ENCODE results near the gene SNX2.

- TF ChIP-seq YBX1 (IDR thresholded peaks at IDR 0.05) (no peak), ZNF395 (CRISPR knock-in tag; IDR thresholded peaks at IDR 0.05) (no peak), FOXM1 (IDR thresholded peaks at IDR 0.05; ENCODE audit: low read depth) (no peak), FOXM1 (CRISPR knock-in tag; IDR thresholded peaks at IDR 0.05; ENCODE audit: low read depth) (no peak), NBN (IDR thresholded peaks at IDR 0.05; ENCODE audit: low read depth) (no peak), FOS (IDR thresholded peaks at IDR 0.05; ENCODE audit: extremely low read depth, insufficient read length) (no peak), SLC30A9 (CRISPR knock-in tag; IDR thresholded peaks at IDR 0.05) (no peak), CBX2 (IDR thresholded peaks at IDR 0.05; ENCODE audit: insufficient read depth, low read length, poor library complexity, severe bottlenecking) (no peak), GABPB1 (CRISPR knock-in tag; IDR thresholded peaks at IDR 0.05) (no peak), SMC3 (conservative IDR thresholded peaks at IDR 0.05; ENCODE audit: insufficient read depth, low read depth, low read length) (no peak)
- TF ChIP-seq, protein P1, sequence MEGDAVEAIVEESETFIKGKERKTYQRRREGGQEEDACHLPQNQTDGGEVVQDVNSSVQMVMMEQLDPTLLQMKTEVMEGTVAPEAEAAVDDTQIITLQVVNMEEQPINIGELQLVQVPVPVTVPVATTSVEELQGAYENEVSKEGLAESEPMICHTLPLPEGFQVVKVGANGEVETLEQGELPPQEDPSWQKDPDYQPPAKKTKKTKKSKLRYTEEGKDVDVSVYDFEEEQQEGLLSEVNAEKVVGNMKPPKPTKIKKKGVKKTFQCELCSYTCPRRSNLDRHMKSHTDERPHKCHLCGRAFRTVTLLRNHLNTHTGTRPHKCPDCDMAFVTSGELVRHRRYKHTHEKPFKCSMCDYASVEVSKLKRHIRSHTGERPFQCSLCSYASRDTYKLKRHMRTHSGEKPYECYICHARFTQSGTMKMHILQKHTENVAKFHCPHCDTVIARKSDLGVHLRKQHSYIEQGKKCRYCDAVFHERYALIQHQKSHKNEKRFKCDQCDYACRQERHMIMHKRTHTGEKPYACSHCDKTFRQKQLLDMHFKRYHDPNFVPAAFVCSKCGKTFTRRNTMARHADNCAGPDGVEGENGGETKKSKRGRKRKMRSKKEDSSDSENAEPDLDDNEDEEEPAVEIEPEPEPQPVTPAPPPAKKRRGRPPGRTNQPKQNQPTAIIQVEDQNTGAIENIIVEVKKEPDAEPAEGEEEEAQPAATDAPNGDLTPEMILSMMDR (IDR thresholded peaks at IDR 0.05 in 2 of 3, conservative IDR thresholded peaks at IDR 0.05 in 1 of 3; ENCODE audit: insufficient read depth in 2 of 3, low read depth in 1 of 3, low read length in 3 of 3) = no peak
Observed at GRCh38 chr5:122871661-122872060, 96.8 kb downstream of the SNX2 start.

Measured in K562 (cell line).